ENCODE data around the gene TOP3B.

Gene TOP3B

GRCh38 chr22:22013559-22014284, 31.1 kb upstream of the TOP3B start:
- no peak for DNase-seq

- DNase-seq = no peak
These were observed 29.4 kb upstream of the TOP3B start for GRCh38 chr22:22011964-22012363.

GRCh38 chr22:22010358-22010757, 27.8 kb upstream of the TOP3B start:
- no peak for DNase-seq

- DNase-seq = no peak
These were observed 27.1 kb upstream of the TOP3B start for GRCh38 chr22:22009661-22010060.

- DNase-seq = no peak
These were observed 24.0 kb upstream of the TOP3B start for GRCh38 chr22:22006596-22006990.

- no peak for DNase-seq
These were observed 23.5 kb upstream of the TOP3B start for GRCh38 chr22:22005945-22006595.

- DNase-seq = no peak
These were observed 20.6 kb upstream of the TOP3B start for GRCh38 chr22:22003233-22003632.

GRCh38 chr22:22002526-22003055, 20.0 kb upstream of the TOP3B start:
- DNase-seq = no peak

GRCh38 chr22:22001664-22002525, 19.3 kb upstream of the TOP3B start:
- no peak for DNase-seq

GRCh38 chr22:21998595-21999247, 16.1 kb upstream of the TOP3B start:
- DNase-seq = no peak

- no peak for DNase-seq
These were observed 13.7 kb upstream of the TOP3B start for GRCh38 chr22:21996175-21996720.

- DNase-seq = no peak
These were observed 13.1 kb upstream of the TOP3B start for GRCh38 chr22:21995660-21996059.

- no peak for DNase-seq
These were observed 12.4 kb upstream of the TOP3B start for GRCh38 chr22:21994881-21995444.

GRCh38 chr22:21992593-21993237, 10.1 kb upstream of the TOP3B start:
- DNase-seq = no peak

GRCh38 chr22:21991774-21992173, 9.2 kb upstream of the TOP3B start:
- no peak for DNase-seq

GRCh38 chr22:21991304-21991596, 8.7 kb upstream of the TOP3B start:
- DNase-seq = no peak

GRCh38 chr22:21990445-21991303, 8.1 kb upstream of the TOP3B start:
- DNase-seq = no peak

GRCh38 chr22:21989049-21989448, 6.5 kb upstream of the TOP3B start:
- DNase-seq = no peak

GRCh38 chr22:21985214-21985613, 2.6 kb upstream of the TOP3B start:
- no peak for DNase-seq

GRCh38 chr22:21984793-21985192, 2.2 kb upstream of the TOP3B start:
- DNase-seq = no peak

- no peak for DNase-seq
These were observed 713 bp downstream of the TOP3B start for GRCh38 chr22:21981874-21982273.
